Measurements from ENCODE around the gene SMOC2.

The SMOC2 gene

GRCh38 chr6:168438783-168439520 lies 2.0 kb upstream of the SMOC2 start:
- intact Hi-C loops (cut with DNase I) = no loop called here

GRCh38 chr6:168439794-168440450 lies 1.1 kb upstream of the SMOC2 start:
- intact Hi-C loops (cut with DNase I) = no loop called here
- no peak for DNase-seq

More at GRCh38 chr6:168438783-168439520, 2.0 kb upstream of the SMOC2 start:
- no peak for DNase-seq

- intact Hi-C loops (cut with DNase I) = no loop called here
- DNase-seq = peak in 4 of 42 donors; percentile 16 to 22 (median 18)
Observed at GRCh38 chr6:168441434-168442391, 729 bp downstream of the SMOC2 start.

DNA sequence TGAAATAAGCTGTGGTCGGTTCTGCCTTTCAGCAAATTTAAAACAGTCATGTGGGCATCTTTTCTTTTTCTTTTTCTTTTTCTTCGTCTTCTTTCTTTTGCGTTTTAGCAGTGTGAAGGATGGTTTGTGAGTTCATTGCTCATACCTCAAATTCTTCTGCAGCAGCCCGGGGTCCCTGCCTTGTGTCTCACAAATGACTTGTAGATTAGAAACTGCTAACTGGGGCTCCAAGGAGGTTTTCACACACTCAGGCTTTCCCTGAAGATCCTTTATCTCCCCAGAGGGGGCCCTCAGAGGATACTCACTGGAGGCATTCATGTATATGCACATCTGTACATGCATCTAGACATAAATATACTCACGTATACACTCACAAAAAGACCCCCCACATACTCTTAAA lies 1.7 kb downstream of the SMOC2 start:
- intact Hi-C loops (cut with DNase I) = no loop called here
- no peak for DNase-seq

GRCh38 chr6:168447282-168447681 lies 6.3 kb downstream of the SMOC2 start:
- intact Hi-C loops (cut with DNase I) = no loop called here
- DNase-seq = no peak

GRCh38 chr6:168447700-168448099 lies 6.7 kb downstream of the SMOC2 start:
- no peak for DNase-seq
- intact Hi-C loops (cut with DNase I) = no loop called here

DNA sequence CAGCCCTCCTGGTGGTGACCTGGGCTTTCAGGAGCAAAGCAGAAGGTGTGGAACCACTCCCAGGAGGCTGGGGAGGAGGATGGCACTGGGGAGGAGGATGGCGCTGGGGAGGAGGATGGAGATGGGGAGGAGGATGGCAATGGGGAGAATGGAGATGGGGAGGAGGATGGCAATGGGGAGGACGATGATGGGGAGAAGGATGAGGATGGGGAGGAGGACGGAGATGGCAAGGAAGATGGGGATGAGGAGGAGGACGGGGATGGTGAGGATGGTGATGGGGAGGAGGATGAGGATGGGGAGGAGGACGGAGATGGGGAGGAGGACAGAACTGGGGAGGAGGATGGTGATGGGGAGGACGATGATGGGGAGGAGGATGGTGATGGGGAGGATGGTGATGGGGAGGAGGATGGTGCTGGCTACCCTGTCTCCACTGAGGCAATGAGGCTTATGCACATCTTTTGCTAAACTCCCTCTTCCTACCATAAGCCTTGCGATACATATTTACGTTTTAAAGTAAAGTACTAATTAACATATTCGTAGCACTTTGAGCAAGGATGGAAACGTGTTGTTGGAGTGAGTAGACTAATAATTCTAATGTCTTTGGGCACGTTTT lies 7.4 kb downstream of the SMOC2 start:
- DNase-seq = no peak
- intact Hi-C loops (cut with DNase I) = no loop called here

- intact Hi-C loops (cut with DNase I) = no loop called here
- no peak for DNase-seq
Observed at GRCh38 chr6:168450917-168451316, 9.9 kb downstream of the SMOC2 start.

DNA sequence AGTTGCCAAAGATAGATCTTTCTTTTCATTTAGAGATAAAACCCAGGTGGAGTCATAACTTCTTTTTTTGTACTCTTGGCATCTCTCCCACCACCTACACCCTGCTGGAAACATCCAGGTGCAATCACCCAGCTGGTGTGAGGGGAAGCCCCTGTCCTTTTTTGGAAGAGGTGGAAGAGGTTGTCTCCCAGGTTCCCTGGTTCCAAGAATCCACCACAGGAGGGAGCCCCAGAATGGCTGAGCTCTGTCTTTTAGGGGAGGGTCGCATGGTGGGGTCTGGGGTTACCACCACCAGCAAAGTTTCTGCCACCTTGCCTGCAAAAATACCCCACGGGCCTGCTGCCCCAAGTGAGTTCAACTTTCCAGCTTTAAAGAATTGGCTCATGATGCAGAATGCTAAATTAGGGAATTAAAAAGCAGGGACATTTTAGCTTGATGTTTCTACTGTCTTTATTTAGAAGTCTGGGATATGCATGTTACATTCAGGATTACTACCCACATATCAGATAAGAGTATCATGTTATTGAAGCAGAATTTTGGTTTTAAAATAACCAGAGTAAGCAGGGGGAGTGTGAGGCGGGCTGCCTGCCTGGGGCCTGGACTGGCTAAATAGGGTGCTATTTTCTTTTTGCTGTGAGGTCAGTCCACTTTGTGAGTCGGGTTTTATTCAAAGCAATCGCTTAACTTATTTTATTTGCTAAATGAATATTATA lies 11.0 kb downstream of the SMOC2 start:
- peak in 37 of 42 donors; percentile 18 to 84 (median 58) for DNase-seq
- intact Hi-C loops (cut with DNase I) = no loop called here

- intact Hi-C loops (cut with DNase I) = no loop called here
- no peak for DNase-seq
Observed at GRCh38 chr6:168452685-168453377, 11.8 kb downstream of the SMOC2 start.

GRCh38 chr6:168455847-168456530 lies 15.0 kb downstream of the SMOC2 start:
- no peak for DNase-seq
- intact Hi-C loops (cut with DNase I) = no loop called here

DNA sequence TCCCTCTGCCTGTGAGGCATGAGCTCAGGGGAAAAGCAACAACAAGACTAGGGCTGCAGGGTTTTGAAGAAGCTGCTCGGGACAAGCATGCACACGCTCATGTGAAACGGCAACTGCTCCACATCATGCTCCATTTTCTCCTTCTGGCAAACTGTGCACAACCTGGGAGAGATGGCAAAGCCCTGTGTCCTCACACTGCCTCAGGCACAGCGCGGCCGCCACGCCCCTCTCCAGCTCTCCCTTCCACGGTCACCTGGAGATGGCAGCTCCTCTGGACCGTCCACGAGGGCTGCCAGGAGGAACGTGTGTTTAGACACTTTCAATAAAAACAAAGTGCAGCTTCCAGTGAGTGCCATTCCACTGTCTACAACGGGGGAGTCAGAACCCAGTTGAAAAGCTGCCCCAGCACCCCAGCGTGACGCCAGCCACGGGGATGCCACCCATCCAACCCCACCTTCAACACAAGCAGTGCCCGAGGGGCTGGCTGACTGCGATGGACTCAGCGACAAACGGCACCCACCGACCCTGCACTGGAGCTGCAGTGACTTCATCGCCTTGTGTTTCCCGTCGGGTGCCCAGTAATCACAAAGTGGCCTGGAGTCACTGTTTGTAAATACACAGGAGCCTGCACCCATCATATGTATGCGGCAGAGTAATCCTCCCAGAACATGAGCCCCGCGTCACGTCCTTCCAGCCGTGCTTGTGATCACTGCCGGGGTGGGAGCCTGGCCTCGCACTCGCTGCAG lies 16.1 kb downstream of the SMOC2 start:
- no peak for DNase-seq
- intact Hi-C loops (cut with DNase I) = no loop called here

DNA sequence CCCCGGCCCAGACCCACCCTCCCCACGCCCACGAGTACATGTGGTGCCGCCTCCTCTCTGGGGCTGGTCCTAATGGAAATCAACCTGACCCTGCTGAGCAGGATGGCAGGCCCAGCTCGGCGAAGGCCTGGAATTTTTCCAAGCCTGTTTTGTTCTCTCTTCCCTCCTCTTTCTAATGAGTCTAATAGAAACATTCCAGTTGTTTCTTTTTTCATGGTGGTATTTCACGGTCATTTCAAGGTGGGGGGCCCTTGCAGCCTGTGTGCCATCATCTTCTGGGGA lies 16.6 kb downstream of the SMOC2 start:
- intact Hi-C loops (cut with DNase I) = no loop called here
- DNase-seq = no peak

DNA sequence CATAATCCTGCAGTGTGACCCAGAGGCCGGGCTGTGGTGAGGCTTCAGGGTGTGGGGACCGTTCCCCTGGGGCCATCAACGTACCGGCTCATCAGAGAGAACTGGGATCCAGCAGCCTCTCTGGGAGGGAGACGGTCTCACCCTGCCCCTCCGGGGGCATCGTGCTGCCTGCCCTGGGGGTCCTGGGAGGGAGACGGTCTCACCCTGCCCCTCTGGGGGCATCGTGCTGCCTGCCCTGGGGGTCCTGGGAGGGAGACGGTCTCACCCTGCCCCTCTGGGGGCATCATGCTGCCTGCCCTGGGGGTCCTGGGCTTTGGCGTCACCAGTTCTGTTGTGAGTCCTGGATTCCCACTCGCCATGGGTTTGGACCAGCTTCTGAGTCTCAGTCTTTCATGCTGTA lies 17.1 kb downstream of the SMOC2 start:
- no peak for DNase-seq
- intact Hi-C loops (cut with DNase I) = no loop called here

GRCh38 chr6:168459572-168459971 lies 18.6 kb downstream of the SMOC2 start:
- intact Hi-C loops (cut with DNase I) = no loop called here

GRCh38 chr6:168462289-168462853 lies 21.4 kb downstream of the SMOC2 start:
- intact Hi-C loops (cut with DNase I) = no loop called here
- no peak for DNase-seq

More at GRCh38 chr6:168459572-168459971, 18.6 kb downstream of the SMOC2 start:
- no peak for DNase-seq

GRCh38 chr6:168464546-168464945 lies 23.6 kb downstream of the SMOC2 start:
- DNase-seq = no peak
- intact Hi-C loops (cut with DNase I) = no loop called here
